ELR (cell line): ENCODE data around the gene ACSBG1.

ENCODE experiments used
- DNase-seq: peaks from one replicate; pipeline ENCODE4 v3.0.0-alpha.2; 2015; ENCODE audit warnings: low read depth

ACSBG1 gene

GRCh38 chr15:78201281-78202190 is 32.8 kb downstream of the ACSBG1 start:
- no peak for DNase-seq

GRCh38 chr15:78200276-78200930 is 34.0 kb downstream of the ACSBG1 start:
- DNase-seq = no peak

DNA sequence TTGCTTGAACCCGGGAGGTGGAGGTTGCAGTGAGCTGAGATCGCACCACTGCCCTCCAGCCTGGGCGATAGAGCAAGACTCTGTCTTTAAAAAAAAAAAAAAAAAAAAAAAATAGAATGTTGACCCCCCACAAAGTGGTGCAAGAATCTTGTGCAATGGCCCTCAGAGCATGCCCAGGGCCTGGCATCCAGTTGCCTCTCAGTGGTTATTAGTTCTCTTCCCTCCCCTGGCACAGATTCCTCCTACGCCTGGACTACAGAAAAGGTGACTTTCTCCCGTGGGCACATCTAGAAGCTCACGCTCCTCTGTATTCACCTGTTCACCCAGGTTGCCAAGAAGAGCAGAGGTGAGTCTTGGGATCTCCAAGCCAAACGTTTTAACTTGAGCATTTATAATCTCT is 36.7 kb downstream of the ACSBG1 start:
- no peak for DNase-seq

GRCh38 chr15:78195735-78196201 is 38.6 kb downstream of the ACSBG1 start:
- peak; percentile 37 for DNase-seq

DNA sequence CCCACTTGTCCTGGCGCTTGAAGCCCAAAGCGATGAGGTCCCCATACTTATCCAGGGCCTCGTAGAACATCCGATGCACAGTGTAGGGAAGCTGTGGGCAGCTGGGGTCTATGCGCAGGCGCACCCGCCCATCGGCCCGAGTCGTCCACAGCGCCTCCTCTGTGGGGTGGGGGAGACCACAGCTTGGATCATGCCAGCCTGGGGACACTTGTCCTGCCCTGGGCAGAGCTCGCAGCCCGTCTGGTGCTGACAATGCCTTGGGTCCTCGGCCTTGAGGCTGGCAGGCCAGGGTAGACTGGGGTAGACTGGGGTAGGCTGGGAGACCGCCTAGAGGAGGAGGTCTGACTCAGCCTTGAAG is 39.8 kb downstream of the ACSBG1 start:
- DNase-seq = no peak

GRCh38 chr15:78193731-78194567 is 40.4 kb downstream of the ACSBG1 start:
- DNase-seq = no peak

DNA sequence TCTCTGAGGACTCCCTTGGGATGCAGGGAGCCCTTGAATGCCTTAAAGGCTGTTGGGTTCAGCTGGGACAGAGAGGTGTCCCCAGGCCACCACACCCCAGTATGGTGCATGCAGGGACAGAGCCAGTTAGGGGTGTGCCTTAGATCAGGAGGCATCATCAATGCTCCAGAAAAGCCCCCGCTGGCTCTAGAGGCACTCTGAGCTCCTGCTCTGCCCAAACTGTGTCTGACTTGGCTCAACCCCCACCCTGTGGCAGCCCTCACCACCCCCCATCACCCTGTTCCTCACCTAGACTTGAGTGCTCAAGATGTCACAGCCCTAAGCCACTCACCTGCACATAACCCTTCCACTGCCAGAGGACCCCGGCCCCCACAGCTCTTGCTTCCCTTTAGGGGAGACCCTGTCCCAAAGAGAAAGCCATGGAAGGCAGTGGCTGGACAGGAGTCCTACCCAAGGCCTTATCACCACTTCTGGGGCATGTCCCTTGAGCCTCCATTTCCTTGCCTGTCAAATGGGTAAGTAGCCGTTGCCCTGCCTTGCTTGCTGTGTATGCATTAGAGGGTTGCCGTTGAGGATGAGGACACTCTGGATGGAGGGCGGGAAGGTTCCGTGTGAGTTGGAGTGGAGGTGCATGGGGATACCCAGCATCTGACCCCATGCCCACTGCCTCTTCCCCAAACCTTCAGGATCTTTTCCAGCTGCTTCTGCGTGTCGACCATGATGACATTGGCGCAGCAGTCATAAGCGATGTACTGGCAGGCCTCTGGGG is 41.4 kb downstream of the ACSBG1 start:
- DNase-seq = no peak

DNA sequence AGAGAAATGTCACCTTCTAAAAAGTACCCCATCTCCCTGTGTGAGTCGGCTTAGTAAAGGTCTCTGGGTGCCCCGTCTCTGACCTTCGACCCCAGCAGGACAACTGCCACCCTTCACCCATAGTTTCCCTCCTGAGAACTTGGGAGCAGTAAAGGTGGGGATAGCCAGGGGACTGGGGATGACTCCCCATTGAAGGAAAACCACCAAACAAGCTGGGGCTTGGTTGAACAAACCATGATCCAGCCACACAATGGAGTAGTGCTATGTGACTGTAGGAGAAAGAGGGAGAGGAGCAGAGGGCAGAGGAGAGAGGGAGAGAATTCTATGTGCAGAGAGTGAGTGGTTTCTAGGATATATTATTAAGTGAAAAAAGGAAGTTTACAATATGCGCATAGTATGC is 51.5 kb downstream of the ACSBG1 start:
- no peak for DNase-seq

DNA sequence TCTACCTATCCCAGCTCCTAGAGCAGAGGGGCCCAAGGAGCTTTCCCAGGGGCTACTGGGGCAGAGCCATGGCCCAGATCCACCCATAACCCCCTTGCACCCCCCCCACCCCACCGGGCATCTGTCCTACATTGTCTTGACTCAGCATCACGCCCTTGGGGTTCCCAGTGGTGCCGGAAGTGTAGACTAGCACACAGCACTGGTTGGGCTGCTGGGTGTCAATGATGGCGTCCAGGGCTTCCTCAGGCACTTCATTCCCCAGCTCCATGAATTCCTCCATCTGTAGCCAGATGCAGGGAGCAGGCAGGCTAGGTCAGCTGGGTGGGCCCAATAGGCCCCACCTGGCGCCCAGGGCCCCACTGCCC is 52.0 kb downstream of the ACSBG1 start:
- DNase-seq = no peak

DNA sequence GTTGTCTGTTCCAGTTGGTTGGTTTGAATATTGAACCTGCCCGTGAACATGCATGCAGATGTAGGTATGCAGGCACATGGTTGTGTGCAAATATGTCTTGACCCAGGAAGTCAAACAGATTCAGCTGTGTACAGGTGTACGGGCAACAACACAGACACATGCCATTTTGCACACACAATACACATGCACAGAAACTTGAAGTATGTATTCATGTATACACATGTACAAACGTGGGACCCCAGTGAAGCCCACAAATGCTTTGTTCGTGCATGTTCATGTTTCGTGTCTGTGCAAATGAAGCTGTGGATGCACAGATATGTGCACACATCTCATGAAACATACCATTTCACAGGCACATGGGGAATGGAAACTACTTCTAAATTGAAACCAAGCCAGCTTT is 54.5 kb downstream of the ACSBG1 start:
- DNase-seq = no peak

DNA sequence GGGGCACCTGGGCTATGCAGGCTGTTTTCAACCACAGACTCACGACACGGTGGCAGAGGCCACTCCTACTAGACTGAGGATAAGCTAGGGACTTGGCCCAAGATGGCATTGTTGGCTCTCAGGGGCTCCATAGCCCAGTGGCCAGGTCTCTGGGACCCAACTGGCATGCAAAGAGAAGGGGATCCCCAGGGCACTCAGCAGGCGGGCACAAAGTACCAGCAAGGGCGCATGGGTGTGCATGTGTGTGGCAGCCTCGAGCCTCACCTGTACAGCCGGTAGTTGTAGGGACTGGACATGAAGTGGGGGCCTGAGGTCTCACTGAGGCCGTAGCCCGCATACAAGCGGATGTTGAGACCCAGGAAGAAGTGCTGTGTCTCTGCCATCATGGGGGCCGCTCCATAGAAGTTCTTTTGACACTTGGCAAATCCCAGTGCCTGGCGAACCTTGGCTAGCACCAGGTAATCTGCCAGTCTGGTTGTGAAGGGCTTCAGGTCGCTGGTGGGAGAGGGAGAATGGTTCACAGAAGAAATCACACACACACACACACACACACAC is 55.0 kb downstream of the ACSBG1 start:
- DNase-seq = no peak

GRCh38 chr15:78178064-78178463 is 56.3 kb downstream of the ACSBG1 start:
- no peak for DNase-seq

GRCh38 chr15:78177447-78177873 is 56.9 kb downstream of the ACSBG1 start:
- peak; percentile 50 for DNase-seq

DNA sequence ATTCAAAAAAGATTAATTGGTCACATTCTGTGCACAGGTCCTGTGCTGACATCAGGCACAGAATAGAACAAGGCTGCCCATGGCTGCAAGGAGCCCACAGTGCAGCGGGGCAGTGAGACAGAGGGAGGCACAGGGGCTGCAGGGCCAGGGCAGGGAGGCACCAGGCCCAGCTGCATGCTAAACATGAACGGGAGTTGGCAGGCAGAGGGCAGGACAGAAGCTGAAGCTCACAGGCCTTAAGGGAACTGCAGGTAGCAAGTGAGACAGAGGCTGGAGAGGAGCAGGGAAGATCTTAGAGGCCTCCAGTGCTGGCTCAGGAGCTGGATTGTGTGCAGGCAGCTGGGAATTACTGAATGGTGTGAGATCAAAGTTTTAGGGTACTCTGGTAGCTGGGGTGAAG is 59.0 kb downstream of the ACSBG1 start:
- no peak for DNase-seq

DNA sequence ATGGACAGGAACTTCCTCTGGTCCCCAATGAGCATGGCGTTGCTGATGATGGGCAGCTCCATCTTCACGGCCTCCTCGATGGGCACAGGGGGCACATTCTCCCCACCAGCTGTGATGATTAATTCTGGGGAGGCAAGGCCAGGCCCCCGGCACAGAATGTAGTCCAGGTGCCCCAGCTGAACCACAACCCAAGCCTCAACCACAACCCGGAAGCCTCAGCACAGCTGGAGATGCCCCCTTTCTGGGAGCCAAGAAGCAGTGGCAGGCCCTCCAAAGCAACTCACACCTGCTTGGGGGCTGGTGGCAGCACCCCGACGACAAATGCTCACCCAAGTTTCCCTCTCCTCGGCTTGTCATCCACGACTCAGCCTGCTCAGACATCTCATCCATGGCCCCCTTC is 60.0 kb downstream of the ACSBG1 start:
- no peak for DNase-seq

DNA sequence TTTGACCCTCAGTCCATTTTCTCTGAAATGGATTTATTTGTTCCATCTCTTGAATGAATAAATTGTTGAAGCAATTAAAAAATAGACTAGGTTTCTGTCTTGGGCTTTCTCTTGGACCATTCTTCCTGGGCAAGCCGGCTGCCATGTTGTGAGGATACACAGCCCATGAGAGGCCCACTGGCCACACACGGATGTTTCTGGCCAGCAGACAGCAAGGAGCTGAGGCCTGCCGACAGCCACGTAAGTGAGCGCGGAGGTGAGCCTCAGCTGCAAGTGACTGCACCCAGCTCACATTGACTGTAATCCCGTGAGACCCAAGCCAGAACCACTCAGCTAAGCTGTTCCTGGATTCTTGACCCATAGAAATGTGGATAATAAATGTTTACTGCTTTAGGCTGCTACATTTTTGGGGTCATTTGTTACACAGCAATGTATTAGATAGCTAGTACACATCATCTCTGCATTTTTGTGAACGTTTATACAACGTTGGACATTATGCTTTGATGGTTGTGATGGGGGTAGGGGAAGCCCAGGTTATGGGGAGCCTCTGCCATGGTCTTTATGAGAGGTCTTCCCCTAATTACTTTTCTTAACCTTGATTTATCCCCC is 62.4 kb downstream of the ACSBG1 start:
- DNase-seq = no peak

GRCh38 chr15:78170848-78171773 is 63.3 kb downstream of the ACSBG1 start:
- no peak for DNase-seq

- DNase-seq = no peak
Observed at GRCh38 chr15:78168608-78169007, 65.8 kb downstream of the ACSBG1 start.

DNA sequence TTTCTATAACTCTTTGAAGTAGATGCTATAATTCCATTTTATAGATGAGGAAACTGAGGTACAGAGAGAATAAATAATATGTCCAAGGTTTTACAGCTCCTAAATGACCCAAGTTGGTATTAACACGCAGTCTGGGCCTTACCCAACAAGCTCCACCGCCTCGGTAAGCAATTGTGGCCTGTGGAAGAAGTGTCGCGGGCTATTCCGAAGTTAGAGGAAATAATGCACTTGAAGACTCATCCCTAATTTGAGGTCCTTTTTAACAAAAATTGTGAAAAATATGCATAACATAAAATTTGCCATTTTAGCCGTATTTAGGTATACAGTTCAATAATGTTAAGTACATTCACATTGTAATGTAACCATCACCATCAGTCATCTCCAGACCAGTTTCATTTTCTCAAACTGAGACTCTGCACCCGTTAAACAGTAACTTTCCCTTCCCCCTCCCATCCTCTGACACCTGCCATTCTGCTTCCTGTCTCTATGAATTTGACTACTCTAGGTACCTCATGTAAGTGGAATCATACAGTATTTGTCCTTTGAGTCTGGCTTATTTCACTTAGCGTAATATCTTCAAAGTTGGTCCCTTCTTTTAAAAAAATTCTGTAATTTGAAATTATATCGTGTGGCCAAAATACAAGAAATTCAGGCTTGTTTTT is 67.0 kb downstream of the ACSBG1 start:
- DNase-seq = no peak
